A673 (cell line): ENCODE measurements around the gene GRM5.
"Not testable (repeated sequence)": the region's sequence is repeated elsewhere in the genome, so short reads cannot be mapped to it uniquely, and the experiment has no call there.

Experiments used
- EZH2 ChIP-seq: fragments of 200-600 bp; sonication (generic); IDR thresholded peaks from 2 replicates; pipeline ENCODE4 v1.6.1; 2017; ENCODE audit warnings: borderline replicate concordance, low read depth, mild to moderate bottlenecking, mixed read lengths, antibody characterized with exemption, low read length; ENCODE audit not compliant: poor library complexity, severe bottlenecking
- TF ChIP-seq, protein P1 (sequence below): fragments of 300-800, 200-600 bp; sonication (generic); conservative IDR thresholded peaks from 2 replicates; pipeline ENCODE4 v1.5.1; 2017; ENCODE audit warnings: low read depth, mild to moderate bottlenecking, antibody characterized with exemption, low read length, moderate library complexity, mixed read lengths

GRCh38 chr11:89084951-89085350 is 19.2 kb upstream of the GRM5 start:
- TF ChIP-seq, protein P1, sequence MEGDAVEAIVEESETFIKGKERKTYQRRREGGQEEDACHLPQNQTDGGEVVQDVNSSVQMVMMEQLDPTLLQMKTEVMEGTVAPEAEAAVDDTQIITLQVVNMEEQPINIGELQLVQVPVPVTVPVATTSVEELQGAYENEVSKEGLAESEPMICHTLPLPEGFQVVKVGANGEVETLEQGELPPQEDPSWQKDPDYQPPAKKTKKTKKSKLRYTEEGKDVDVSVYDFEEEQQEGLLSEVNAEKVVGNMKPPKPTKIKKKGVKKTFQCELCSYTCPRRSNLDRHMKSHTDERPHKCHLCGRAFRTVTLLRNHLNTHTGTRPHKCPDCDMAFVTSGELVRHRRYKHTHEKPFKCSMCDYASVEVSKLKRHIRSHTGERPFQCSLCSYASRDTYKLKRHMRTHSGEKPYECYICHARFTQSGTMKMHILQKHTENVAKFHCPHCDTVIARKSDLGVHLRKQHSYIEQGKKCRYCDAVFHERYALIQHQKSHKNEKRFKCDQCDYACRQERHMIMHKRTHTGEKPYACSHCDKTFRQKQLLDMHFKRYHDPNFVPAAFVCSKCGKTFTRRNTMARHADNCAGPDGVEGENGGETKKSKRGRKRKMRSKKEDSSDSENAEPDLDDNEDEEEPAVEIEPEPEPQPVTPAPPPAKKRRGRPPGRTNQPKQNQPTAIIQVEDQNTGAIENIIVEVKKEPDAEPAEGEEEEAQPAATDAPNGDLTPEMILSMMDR = not testable (repeated sequence)
- TF ChIP-seq EZH2 = not testable (repeated sequence)
